ENCODE measurements around the gene FLNC. TPM values are rescaled to one million over a fixed set of nuclear protein-coding genes. Genes with fewer than 3 reads are reported as not detected.
A peak's percentile ranks its signal among the peaks of the same experiment; 100 is the strongest.

Gene FLNC
- total RNA-seq, 2 experiments from 2014 or later, result not detected

DNA sequence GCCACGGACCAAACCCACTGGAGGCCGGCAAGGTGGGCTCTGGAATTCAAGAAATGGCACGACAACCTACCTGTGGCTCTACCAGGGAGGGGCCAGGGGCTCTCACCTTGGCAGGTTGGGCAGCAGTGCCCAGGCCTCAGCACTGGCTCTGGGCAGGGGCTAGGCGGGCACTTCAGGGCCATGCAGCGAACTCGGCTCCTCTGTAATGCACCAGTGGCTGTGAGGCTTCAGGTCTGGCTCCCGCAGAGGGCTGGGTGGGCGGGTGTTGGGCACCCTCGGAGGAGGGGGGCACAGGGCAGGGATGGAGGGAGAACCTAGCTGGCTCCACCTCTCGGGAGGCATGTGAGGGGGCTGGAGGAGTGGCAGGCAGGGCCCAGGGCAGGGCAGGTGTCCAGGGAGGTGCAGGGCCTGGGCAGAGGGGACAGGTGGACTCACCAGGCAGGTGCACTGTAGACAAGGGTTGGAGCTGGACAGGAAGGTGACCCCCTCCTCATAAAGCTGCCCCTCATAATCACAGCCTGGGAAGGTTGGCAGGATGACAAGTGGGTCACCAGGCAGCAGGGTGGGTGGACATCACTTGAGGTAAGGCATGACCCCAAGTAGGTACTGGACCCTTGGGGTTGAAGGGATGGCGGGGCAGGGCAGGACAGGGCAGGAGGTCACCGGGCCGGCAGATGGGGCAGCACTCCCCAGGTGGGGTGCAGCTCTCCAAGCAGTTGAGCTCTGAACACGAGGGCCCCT lies 73.6 kb downstream of the FLNC start:
- no peak for ATAC-seq (ENCODE audit: low read depth)
- POLR2A ChIA-PET, result interaction anchor here (0.6 kb wide), 1 partner anchor 141 kb away, joined by 4 read pairs; no protein-coding TSS in a partner anchor
- H3K27me3 Mint-ChIP-seq, result peaks cover 25% of the 10 kb centered on the region
- no peak overlapping the region for H3K4me3 Mint-ChIP-seq
- no peaks in the 10 kb centered on the region for H3K36me3 Mint-ChIP-seq
- H3K9me3 Mint-ChIP-seq, result no peaks in the 10 kb centered on the region
- H3K27ac Mint-ChIP-seq, result no peak overlapping the region
- DNase-seq, result no peak
- peaks cover 3% of the 10 kb centered on the region for H3K4me1 Mint-ChIP-seq

DNA sequence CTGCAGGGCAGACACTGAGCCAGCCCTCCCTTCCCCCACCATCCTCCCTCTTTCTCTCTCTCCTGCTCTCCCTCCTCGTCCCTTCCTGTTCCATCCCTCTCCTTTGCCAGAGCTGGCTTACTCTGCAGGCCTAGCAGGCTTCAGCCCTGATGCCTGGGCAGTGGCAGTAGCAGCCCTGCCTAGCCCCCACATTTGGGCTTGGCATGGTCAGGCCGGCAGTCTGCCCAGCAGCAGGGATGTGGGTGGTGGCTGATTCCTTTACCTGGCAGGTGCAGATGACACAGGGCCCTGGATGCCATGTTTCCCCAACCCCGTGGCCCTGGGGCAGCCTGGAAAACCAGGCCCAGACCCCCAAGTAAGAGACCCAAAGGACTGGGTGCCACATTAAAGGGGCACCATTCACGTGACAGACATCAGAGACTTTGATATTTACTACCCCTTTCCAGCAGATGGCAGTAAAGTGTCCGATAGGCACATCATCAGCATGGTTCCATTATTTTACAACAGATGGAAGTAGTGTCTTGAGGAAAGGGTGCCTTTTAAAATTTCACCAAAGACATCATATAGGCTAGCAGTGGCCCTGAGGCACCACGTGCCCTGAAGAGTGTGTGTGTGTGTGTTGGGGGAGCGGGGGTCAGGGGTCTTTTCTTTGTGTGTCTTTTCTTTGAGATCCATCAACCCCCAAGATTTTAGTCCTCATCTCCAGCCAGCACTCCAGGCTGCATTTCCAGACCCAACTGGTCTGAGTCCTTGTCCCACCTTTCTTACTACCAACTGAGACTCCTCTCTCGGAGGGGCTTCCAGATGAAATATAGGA lies 74.4 kb downstream of the FLNC start:
- ATAC-seq (ENCODE audit: low read depth) (peak; percentile 66), DNase-seq (no peak)
- Mint-ChIP-seq H3K36me3 (no peaks in the 10 kb centered on the region), H3K9me3 (no peaks in the 10 kb centered on the region), H3K27me3 (peaks cover 33% of the 10 kb centered on the region), H3K27ac (no peak overlapping the region), H3K4me1 (peaks cover 3% of the 10 kb centered on the region), H3K4me3 (no peak overlapping the region)
- POLR2A ChIA-PET, result interaction anchor here (0.6 kb wide), 1 partner anchor 141 kb away, joined by 4 read pairs; no protein-coding TSS in a partner anchor

DNA sequence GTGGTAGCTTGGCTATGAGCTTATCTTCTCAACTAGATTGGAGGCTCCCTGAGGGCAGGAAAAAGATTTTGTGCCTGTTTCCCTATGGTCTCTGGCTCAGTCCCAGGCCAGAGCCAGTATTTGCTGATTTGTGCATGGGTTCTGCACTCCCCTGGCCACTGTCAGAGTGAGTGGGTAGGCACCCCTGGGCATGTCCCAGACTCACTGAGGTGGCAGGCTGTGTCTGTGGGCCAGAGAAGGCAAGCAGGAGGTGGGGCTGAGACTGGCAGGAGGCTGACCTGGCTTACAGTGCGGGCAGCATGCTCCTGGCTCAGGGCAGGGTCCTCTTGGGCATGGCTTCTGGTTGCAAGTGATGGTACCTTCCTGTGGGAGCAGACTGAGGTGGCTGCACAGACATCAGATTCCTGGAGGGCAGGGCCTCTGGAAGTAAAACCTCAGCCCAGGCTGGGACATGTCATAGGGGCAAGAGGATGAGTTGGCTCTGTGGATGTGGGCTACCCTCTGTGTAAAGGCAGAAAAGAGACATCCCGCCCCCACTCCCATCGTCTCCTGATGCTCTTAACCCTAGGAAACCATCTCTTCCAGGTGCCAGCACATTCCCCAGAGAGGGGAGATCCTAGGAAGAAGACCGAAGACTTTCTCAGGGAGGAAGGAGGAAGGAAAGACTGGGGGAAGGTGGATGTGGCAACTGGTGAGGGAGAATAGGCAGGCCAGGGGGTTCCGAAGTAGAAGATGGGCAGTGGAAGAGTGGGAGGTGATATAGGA lies 76.0 kb downstream of the FLNC start:
- DNase-seq, result no peak
- Mint-ChIP-seq H3K36me3 (no peaks in the 10 kb centered on the region), H3K4me3 (no peak overlapping the region), H3K27me3 (peaks cover 39% of the 10 kb centered on the region), H3K9me3 (no peaks in the 10 kb centered on the region), H3K4me1 (peaks cover 3% of the 10 kb centered on the region), H3K27ac (no peak overlapping the region)
- ATAC-seq (ENCODE audit: low read depth), result no peak
- POLR2A ChIA-PET, result no interaction called here

DNA sequence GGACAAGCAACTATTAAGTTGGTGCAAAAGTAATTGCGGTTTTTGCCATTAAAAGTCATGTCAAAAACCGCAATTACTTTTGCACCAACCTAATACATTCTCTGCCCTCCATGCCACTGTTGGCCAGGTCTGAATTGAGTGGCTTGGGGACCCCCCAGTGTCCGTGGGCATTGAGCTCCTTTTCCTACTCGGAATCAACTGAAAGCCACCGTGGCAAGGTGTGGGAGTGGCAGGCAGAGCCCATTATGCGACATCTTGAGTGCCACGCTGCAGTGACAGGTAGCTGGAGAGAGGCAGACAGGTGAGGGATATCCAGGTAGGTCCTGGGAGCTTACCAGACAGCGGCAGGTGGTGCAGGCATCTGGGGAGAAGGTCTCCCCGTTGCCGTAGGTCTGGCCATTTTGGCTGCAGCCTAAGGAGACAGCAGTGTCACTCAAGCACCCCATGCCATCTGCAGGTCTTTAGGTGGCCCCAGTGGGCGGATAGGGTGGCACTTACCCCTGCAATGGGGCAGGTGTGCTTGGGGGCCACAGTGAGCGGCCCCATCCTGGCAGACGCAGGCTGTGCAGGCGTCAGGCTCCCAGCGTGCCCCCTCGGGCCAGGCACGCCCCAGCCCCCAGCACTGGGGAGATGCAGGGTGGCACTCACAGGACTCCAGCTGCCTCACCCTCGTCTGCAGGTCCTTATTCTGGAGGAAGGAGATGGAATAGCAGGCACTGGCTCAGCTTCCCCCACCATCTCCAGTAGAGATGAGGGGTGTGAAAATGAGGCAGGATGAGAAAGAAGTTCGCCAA lies 76.8 kb downstream of the FLNC start:
- Mint-ChIP-seq H3K9me3 (no peaks in the 10 kb centered on the region), H3K36me3 (no peaks in the 10 kb centered on the region), H3K27me3 (peaks cover 42% of the 10 kb centered on the region), H3K27ac (no peak overlapping the region), H3K4me3 (no peak overlapping the region), H3K4me1 (peaks cover 3% of the 10 kb centered on the region)
- DNase-seq (no peak), ATAC-seq (ENCODE audit: low read depth) (no peak)
- POLR2A ChIA-PET, result no interaction called here

Other genes with a start within 250 kb of the FLNC start
- gene GARIN1A, start 158.1 kb upstream of the FLNC start, total RNA-seq, result 1 to 10 TPM in 1 of 2 experiments, under 1 TPM in 1; 0.88 to 1.9 TPM
- gene CALU, start 91.0 kb upstream of the FLNC start, total RNA-seq, result 10 to 100 TPM; 26.0 to 30.2 TPM
- gene OPN1SW, start 54.6 kb upstream of the FLNC start, total RNA-seq, result not detected
- 10 to 100 TPM; 13.8 to 14.5 TPM for gene CCDC136, start 38.4 kb upstream of the FLNC start, total RNA-seq
- 100 to 1,000 TPM; 134 TPM for gene ATP6V1F, start 32.5 kb downstream of the FLNC start, total RNA-seq
- under 1 TPM; 0.57 to 0.69 TPM for gene KCP, start 80.3 kb downstream of the FLNC start, total RNA-seq
- 1 to 10 TPM; 7.7 to 8.2 TPM for gene IRF5, start 107.5 kb downstream of the FLNC start, total RNA-seq
- 10 to 100 TPM; 43.0 to 43.9 TPM for gene TNPO3, start 224.7 kb downstream of the FLNC start, total RNA-seq